Measurements from ENCODE around the gene LHPP.

- TF ChIP-seq GATA2 (IDR thresholded peaks at IDR 0.05; ENCODE audit: low read depth, low read length): no peak
- TF ChIP-seq GATA3 (IDR thresholded peaks at IDR 0.05; ENCODE audit: low read depth, low read length): no peak
These were observed 35.0 kb downstream of the LHPP start for GRCh38 chr10:124496620-124497019.

Measured in SH-SY5Y (cell line).